A549 (cell line): ENCODE results near the gene NKAIN2. TPM values are rescaled to one million over a fixed set of nuclear protein-coding genes. Genes with fewer than 3 reads are reported as not detected.

Experiments used
- ATAC-seq, 2 experiments: fragments of 200-7000 bp in 1 of 2; fragments of >200 bp in 1 of 2; cut with Nextera tagmentation in 1 of 2; cut with Tn5 transposase in 1 of 2; 3 replicates each; pipeline versions ENCODE4 v1.8.0 to v1.9.1; 2018 to 2020; ENCODE audit warnings: mild to moderate bottlenecking in 1 of 2, moderate library complexity in 1 of 2
- CTCF ChIA-PET: fragments of 300-600 bp; sonication (Branson Sonifier 250); formaldehyde crosslinking; extraction: SDS; loops from one replicate; lab custom pipeline; 2021; ENCODE audit warnings: antibody characterized with exemption, inconsistent platforms; lab: Yijun Ruan, JAX
- POLR2A ChIA-PET: fragments of 350-600 bp; formaldehyde crosslinking; extraction: SDS; loops from one replicate; lab custom pipeline; 2021; ENCODE audit warnings: antibody characterized with exemption, inconsistent platforms; lab: Yijun Ruan, JAX
- DNase-seq, 2 experiments: peaks; one replicate each; pipeline versions ENCODE4 v3.0.0 to v3.0.0-alpha.2; 2011 to 2016; ENCODE audit warnings: low read depth in 1 of 2, low spot score in 1 of 2
- FAIRE-seq: peaks from 2 replicates; lab custom pipeline; 2011; peaks lifted over from hg19 to GRCh38; lab: Jason Lieb, UNC
- H3K27ac ChIP-seq, 2 experiments: fragments of >200 bp; sonication (Bioruptor Twin); formaldehyde crosslinking; 3 replicates each; pipeline ENCODE4 v1.5.1; 2016 to 2017
- H3K4me1 ChIP-seq: fragments of >200 bp; sonication (Bioruptor Twin); formaldehyde crosslinking; 3 replicates; pipeline ENCODE4 v1.6.1; 2016
- H3K4me2 ChIP-seq: fragments of >200 bp; sonication (Bioruptor Twin); formaldehyde crosslinking; 3 replicates; pipeline ENCODE4 v1.6.1; 2016
- H3K4me3 ChIP-seq: fragments of >200 bp; sonication (Bioruptor Twin); formaldehyde crosslinking; 3 replicates; pipeline ENCODE4 v1.5.1; 2016
- H3K9me3 ChIP-seq: fragments of >200 bp; sonication (Bioruptor Twin); formaldehyde crosslinking; 3 replicates; pipeline ENCODE4 v1.6.1; 2016
- ATOH8 ChIP-seq: fragments of 250-450 bp; sonication (Bioruptor Pico); IDR thresholded peaks from 2 replicates; pipeline ENCODE4 v1.5.0; 2020; ENCODE audit warnings: low read depth, mild to moderate bottlenecking, moderate library complexity
- BCL3 ChIP-seq: fragments of >200 bp; sonication (Bioruptor Twin); formaldehyde crosslinking; IDR thresholded peaks from 3 replicates; pipeline ENCODE4 v1.6.1; 2016
- BHLHE40 ChIP-seq: IDR thresholded peaks from 2 replicates; pipeline ENCODE4 v1.6.1; 2012; ENCODE audit warnings: low read depth, low read length, inconsistent platforms
- CBX2 ChIP-seq: fragments of 200-600 bp; sonication (generic); IDR thresholded peaks from 2 replicates; pipeline ENCODE4 v1.6.1; 2016; ENCODE audit warnings: low read depth, mild to moderate bottlenecking, borderline replicate concordance
- CBX8 ChIP-seq: fragments of 200-600 bp; sonication (generic); IDR thresholded peaks from 2 replicates; pipeline ENCODE4 v1.6.1; 2016
- CHD2 ChIP-seq: fragments of 150-350 bp; IDR thresholded peaks from 2 replicates; pipeline ENCODE4 v1.6.1; 2014; ENCODE audit warnings: low read length; ENCODE audit not compliant: partially characterized antibody
- CHD4 ChIP-seq: fragments of 200-600 bp; sonication (generic); IDR thresholded peaks from 2 replicates; pipeline ENCODE4 v1.6.1; 2016; ENCODE audit warnings: antibody characterized with exemption, mild to moderate bottlenecking, borderline replicate concordance
- CTCF ChIP-seq: fragments of >200 bp; sonication (Bioruptor Twin); formaldehyde crosslinking; IDR thresholded peaks from 3 replicates; pipeline ENCODE4 v1.5.1; 2016
- E2F6 ChIP-seq: IDR thresholded peaks from 2 replicates; pipeline ENCODE4 v1.6.1; 2012; ENCODE audit warnings: low read depth, borderline replicate concordance
- EHMT2 ChIP-seq: fragments of 200-600 bp; sonication (generic); IDR thresholded peaks from 2 replicates; pipeline ENCODE4 v1.6.1; 2016; ENCODE audit warnings: antibody characterized with exemption, low read depth, mild to moderate bottlenecking, moderate library complexity
- ELK1 ChIP-seq: fragments of 150-350 bp; IDR thresholded peaks from 2 replicates; pipeline ENCODE4 v1.6.1; 2014; ENCODE audit warnings: low read depth, mild to moderate bottlenecking, low read length
- FOXS1 ChIP-seq: fragments of 250-450 bp; sonication (Bioruptor Pico); IDR thresholded peaks from 2 replicates; pipeline ENCODE4 v1.5.0; 2020; ENCODE audit warnings: mild to moderate bottlenecking, moderate library complexity
- JUNB ChIP-seq: fragments of >200 bp; sonication (Bioruptor Twin); formaldehyde crosslinking; IDR thresholded peaks from 2 replicates; pipeline ENCODE4 v1.6.1; 2016
- MAFK ChIP-seq: fragments of 450-650 bp; IDR thresholded peaks from 2 replicates; pipeline ENCODE4 v1.6.1; 2014; ENCODE audit not compliant: partially characterized antibody
- MAX ChIP-seq: IDR thresholded peaks from 2 replicates; pipeline ENCODE4 v1.6.1; 2012
- MAZ ChIP-seq: fragments of 150-350 bp; IDR thresholded peaks from 2 replicates; pipeline ENCODE4 v1.6.1; 2014; ENCODE audit warnings: antibody characterized with exemption, low read depth, low read length, borderline replicate concordance
- RCOR1 ChIP-seq: fragments of 150-350 bp; IDR thresholded peaks from 2 replicates; pipeline ENCODE4 v1.6.1; 2014; ENCODE audit warnings: antibody characterized with exemption, low read length, low read depth
- REST ChIP-seq: fragments of 200-600 bp; sonication (generic); IDR thresholded peaks from 2 replicates; pipeline ENCODE4 v1.6.1; 2016; ENCODE audit warnings: antibody characterized with exemption, mild to moderate bottlenecking, moderate library complexity
- RFX5 ChIP-seq: fragments of 450-650 bp; IDR thresholded peaks from 2 replicates; pipeline ENCODE4 v1.7.1; 2014; ENCODE audit warnings: antibody characterized with exemption, mild to moderate bottlenecking, moderate library complexity
- SMC3 ChIP-seq: fragments of >200 bp; sonication (Bioruptor Twin); formaldehyde crosslinking; IDR thresholded peaks from 3 replicates; pipeline ENCODE4 v1.6.1; 2018; ENCODE audit warnings: inconsistent platforms
- USF2 ChIP-seq: fragments of 450-650 bp; IDR thresholded peaks from 2 replicates; pipeline ENCODE4 v1.6.1; 2014; ENCODE audit warnings: antibody characterized with exemption
- ZFP36 ChIP-seq: fragments of 450-650 bp; IDR thresholded peaks from 2 replicates; pipeline ENCODE4 v1.6.1; 2014; ENCODE audit warnings: borderline replicate concordance; ENCODE audit not compliant: partially characterized antibody
- ZSCAN20 ChIP-seq: fragments of 250-450 bp; sonication (Bioruptor Pico); IDR thresholded peaks from 2 replicates; pipeline ENCODE4 v1.8.0; 2022; ENCODE audit warnings: mild to moderate bottlenecking, moderate library complexity
- WGBS: methylation state at CpG from one replicate; pipeline ENCODE4 v1.1.6; 2017; ENCODE audit errors: missing lambda C conversion rate; 5-methylcytosine and 5-hydroxymethylcytosine counted together
- polyA plus RNA-seq, 4 experiments: library from polyadenylated mRNA; depleted of rRNA in 3 of 4; stranded (reverse); fragments of >200 nt; fragmentation: RNase III in 1 of 4; extraction: RNeasy Plus Mini Kit Qiagen cat#74134 plus additional on column Dnase treatment in 1 of 4; gene quantifications; 2 replicates in 3 of 4; 3 replicates in 1 of 4; pipeline ENCODE4 v1.2.3, GENCODE V29; 2011 to 2017

NKAIN2 gene
- polyA plus RNA-seq, 2 of the 4 experiments (the other 2 are of a cell fraction) = not detected

GRCh38 chr6:124655866-124656265, 852.2 kb downstream of the NKAIN2 start:
- 20% methylated on average over 1 of the region's 1 CpG for WGBS
- Histone ChIP-seq H3K4me1 (no peaks in the 10 kb centered on the region), H3K9me3 (no peaks in the 10 kb centered on the region), H3K4me2 (no peak overlapping the region), H3K27ac (no peak overlapping the region), H3K4me3 (no peak overlapping the region)
- ATAC-seq (no peak), FAIRE-seq (no peak), DNase-seq (no peak)
- ChIA-PET POLR2A (no interaction called here), CTCF (no interaction called here)
- TF ChIP-seq BHLHE40 = no peak
- no peak for TF ChIP-seq RCOR1
- TF ChIP-seq CTCF = no peak
- TF ChIP-seq CBX8 = no peak
- TF ChIP-seq CHD4 = no peak
- no peak for TF ChIP-seq REST
- no peak for TF ChIP-seq CHD2
- no peak for TF ChIP-seq FOXS1 (CRISPR knock-in tag)
- TF ChIP-seq EHMT2 = no peak
- TF ChIP-seq JUNB = no peak
- no peak for TF ChIP-seq MAZ
- TF ChIP-seq E2F6 = no peak
- TF ChIP-seq ATOH8 (CRISPR knock-in tag) = no peak
- no peak for TF ChIP-seq USF2

GRCh38 chr6:124658053-124658452, 854.4 kb downstream of the NKAIN2 start:
- WGBS = 30% methylated on average over 8 of the region's 8 CpGs
- FAIRE-seq (no peak), ATAC-seq (no peak), DNase-seq (no peak)
- no peak overlapping the region for H3K4me3 ChIP-seq
- no peak overlapping the region for H3K27ac ChIP-seq
- no peaks in the 10 kb centered on the region for H3K9me3 ChIP-seq
- no peaks in the 10 kb centered on the region for H3K4me1 ChIP-seq
- CTCF ChIA-PET = no interaction called here
- H3K4me2 ChIP-seq = no peak overlapping the region
- POLR2A ChIA-PET = no interaction called here
- TF ChIP-seq BCL3 (no peak), CBX2 (no peak), RCOR1 (no peak), RFX5 (no peak), CTCF (no peak), CHD2 (no peak), ZFP36 (no peak), ZSCAN20 (no peak), MAFK (no peak), ATOH8 (CRISPR knock-in tag) (no peak), MAX (no peak), ELK1 (no peak), SMC3 (no peak)
